Coronary artery (tissue), 2 donors: ENCODE results near the gene ZNF710.

Source experiments
- DNase-seq: peaks from one replicate; pipeline ENCODE4 v3.0.0-alpha.2; 2017; ENCODE audit warnings: low spot score
- H3K27ac ChIP-seq, 2 donors: fragments of 200-600 bp; sonication (generic); one replicate each; pipeline ENCODE4 v1.5.1; 2016 to 2019
- H3K4me3 ChIP-seq: fragments of 200-600 bp; sonication (generic); 2 replicates; pipeline ENCODE4 v1.5.1; 2016; ENCODE audit warnings: mild to moderate bottlenecking, moderate library complexity
- CTCF ChIP-seq: fragments of 200-600 bp; sonication (generic); IDR thresholded peaks from one replicate; pipeline ENCODE4 v1.5.1; 2019; ENCODE audit warnings: antibody characterized with exemption

ZNF710 gene

GRCh38 chr15:89980896-89981295 is 20.2 kb upstream of the ZNF710 start:
- no peak for DNase-seq
- Histone ChIP-seq H3K27ac (no peak overlapping the region), H3K4me3 (no peak overlapping the region)
- TF ChIP-seq CTCF: no peak

- no peak overlapping the region for H3K27ac ChIP-seq
- no peak for TF ChIP-seq CTCF
- DNase-seq: no peak
- no peak overlapping the region for H3K4me3 ChIP-seq
Observed at GRCh38 chr15:89982315-89983055, 18.6 kb upstream of the ZNF710 start.

GRCh38 chr15:89984001-89984400 is 17.1 kb upstream of the ZNF710 start:
- no peak for DNase-seq
- no peak overlapping the region for H3K27ac ChIP-seq
- H3K4me3 ChIP-seq: no peak overlapping the region
- TF ChIP-seq CTCF: no peak

GRCh38 chr15:89984421-89985010 is 16.6 kb upstream of the ZNF710 start:
- no peak overlapping the region for H3K27ac ChIP-seq
- DNase-seq: no peak

GRCh38 chr15:89985111-89985510 is 16.0 kb upstream of the ZNF710 start:
- DNase-seq: no peak
- H3K4me3 ChIP-seq: no peak overlapping the region
- no peak overlapping the region for H3K27ac ChIP-seq
- no peak for TF ChIP-seq CTCF

More at GRCh38 chr15:89984421-89985010, 16.6 kb upstream of the ZNF710 start:
- no peak overlapping the region for H3K4me3 ChIP-seq
- no peak for TF ChIP-seq CTCF

- no peak overlapping the region for H3K4me3 ChIP-seq
- no peak for DNase-seq
- TF ChIP-seq CTCF: no peak
- H3K27ac ChIP-seq: no peak overlapping the region
Observed at GRCh38 chr15:89991312-89991711, 9.8 kb upstream of the ZNF710 start.

GRCh38 chr15:89993349-89993748 is 7.8 kb upstream of the ZNF710 start:
- H3K27ac ChIP-seq: no peak overlapping the region
- no peak for TF ChIP-seq CTCF
- no peak for DNase-seq
- H3K4me3 ChIP-seq: no peak overlapping the region
